GM23338 (cell line): ENCODE data around the gene PYGB. TPM values are rescaled to one million over a fixed set of nuclear protein-coding genes. Genes with fewer than 3 reads are reported as not detected.

Experiments used
- ATAC-seq: fragments of 200-7000 bp; cut with Tn5 transposase; 3 replicates; pipeline ENCODE4 v1.9.1; 2020
- DNase-seq: peaks from one replicate; pipeline ENCODE4 v3.0.0-alpha.2; 2015; ENCODE audit warnings: low spot score
- H2AFZ ChIP-seq: fragments of 200-600 bp; sonication (generic); 2 replicates; pipeline ENCODE4 v1.8.0; 2016; ENCODE audit warnings: antibody characterized with exemption, mild to moderate bottlenecking, moderate library complexity
- H3F3A ChIP-seq: fragments of 200-600 bp; sonication (generic); replicated peaks from 2 replicates; pipeline ENCODE4 v1.8.0; 2017; ENCODE audit warnings: antibody characterized with exemption, mixed run types, low read depth
- H3K27ac ChIP-seq: fragments of 200-600 bp; sonication (generic); 2 replicates; pipeline ENCODE4 v1.6.1; 2016; ENCODE audit warnings: low read depth
- H3K27me3 ChIP-seq: fragments of 200-600 bp; sonication (generic); 2 replicates; pipeline ENCODE4 v1.8.0; 2016; ENCODE audit warnings: mild to moderate bottlenecking, mixed run types, moderate library complexity; ENCODE audit not compliant: insufficient read depth
- H3K36me3 ChIP-seq: fragments of 200-600 bp; sonication (generic); 2 replicates; pipeline ENCODE4 v1.8.0; 2016; ENCODE audit warnings: mild to moderate bottlenecking; ENCODE audit not compliant: insufficient read depth
- H3K4me1 ChIP-seq: fragments of 200-600 bp; sonication (generic); 2 replicates; pipeline ENCODE4 v1.8.0; 2016; ENCODE audit warnings: mild to moderate bottlenecking, moderate library complexity; ENCODE audit not compliant: insufficient read depth
- H3K4me2 ChIP-seq: fragments of 200-600 bp; sonication (generic); 2 replicates; pipeline ENCODE4 v1.7.1; 2017; ENCODE audit warnings: mixed run types
- H3K4me3 ChIP-seq: fragments of 200-600 bp; sonication (generic); 2 replicates; pipeline ENCODE4 v1.6.1; 2016; ENCODE audit warnings: mixed run types
- H3K79me2 ChIP-seq: fragments of 200-600 bp; sonication (generic); replicated peaks from 2 replicates; pipeline ENCODE4 v1.8.0; 2017; ENCODE audit warnings: mild to moderate bottlenecking; ENCODE audit not compliant: insufficient read depth
- H3K9me2 ChIP-seq: fragments of 200-600 bp; sonication (generic); 2 replicates; pipeline ENCODE4 v1.8.0; 2017; ENCODE audit not compliant: insufficient read depth
- H4K20me1 ChIP-seq: fragments of 200-600 bp; sonication (generic); replicated peaks from 2 replicates; pipeline ENCODE4 v1.8.0; 2017; ENCODE audit warnings: mild to moderate bottlenecking; ENCODE audit not compliant: insufficient read depth
- H3K27ac Mint-ChIP-seq: 2 replicates; pipeline ENCODE4 v1.8.0; 2020; ENCODE audit warnings: inconsistent platforms, mild to moderate bottlenecking, moderate library complexity, mixed read lengths
- H3K27me3 Mint-ChIP-seq: 3 replicates; pipeline ENCODE4 v1.8.0; 2022; ENCODE audit warnings: low read depth, mild to moderate bottlenecking, moderate library complexity, mixed read lengths, inconsistent platforms; ENCODE audit not compliant: insufficient read depth, poor library complexity
- H3K36me3 Mint-ChIP-seq: 3 replicates; pipeline ENCODE4 v1.8.0; 2021; ENCODE audit warnings: low read depth, mild to moderate bottlenecking, inconsistent platforms, moderate library complexity, mixed read lengths
- H3K4me1 Mint-ChIP-seq: 3 replicates; pipeline ENCODE4 v1.8.0; 2020; ENCODE audit warnings: mild to moderate bottlenecking, inconsistent platforms, mixed read lengths
- H3K4me3 Mint-ChIP-seq: 3 replicates; pipeline ENCODE4 v1.8.0; 2021; ENCODE audit warnings: moderate library complexity, mild to moderate bottlenecking, inconsistent platforms, mixed read lengths
- H3K9me3 Mint-ChIP-seq: 3 replicates; pipeline ENCODE4 v1.8.0; 2020; ENCODE audit warnings: moderate library complexity, mild to moderate bottlenecking, inconsistent platforms, mixed read lengths
- CREB1 ChIP-seq: fragments of 250-450 bp; sonication (Bioruptor Pico); IDR thresholded peaks from 2 replicates; pipeline ENCODE4 v1.5.0; 2020; ENCODE audit warnings: low read depth, mild to moderate bottlenecking, moderate library complexity
- EZH2 ChIP-seq: fragments of 200-600 bp; sonication (generic); IDR thresholded peaks from one replicate; pipeline ENCODE4 v1.8.0; 2017; ENCODE audit warnings: antibody characterized with exemption, mild to moderate bottlenecking, low read depth; ENCODE audit not compliant: unreplicated experiment
- POLR2AphosphoS5 ChIP-seq: IDR thresholded peaks from 2 replicates; pipeline ENCODE4 v1.6.1; 2016; ENCODE audit warnings: antibody characterized with exemption, low read depth
- REST ChIP-seq: IDR thresholded peaks from one replicate; pipeline ENCODE4 v1.6.1; 2018; ENCODE audit warnings: antibody characterized with exemption; ENCODE audit not compliant: unreplicated experiment
- ZNF114 ChIP-seq: fragments of 250-450 bp; sonication (Bioruptor Pico); IDR thresholded peaks from 2 replicates; pipeline ENCODE4 v1.5.0; 2020; ENCODE audit warnings: mild to moderate bottlenecking, moderate library complexity
- ZNF331 ChIP-seq: fragments of 250-450 bp; sonication (Bioruptor Pico); IDR thresholded peaks from 2 replicates; pipeline ENCODE4 v1.5.0; 2020; ENCODE audit warnings: low read depth, mild to moderate bottlenecking, moderate library complexity
- ZNF462 ChIP-seq: fragments of 250-450 bp; sonication (Bioruptor Pico); IDR thresholded peaks from 2 replicates; pipeline ENCODE4 v1.5.0; 2020; ENCODE audit warnings: mild to moderate bottlenecking, moderate library complexity
- polyA plus RNA-seq: library from polyadenylated mRNA; unstranded; fragments of >200 nt; fragmentation: Nextera tagmentation; extraction: Ambion mirVana; gene quantifications from 2 replicates; pipeline ENCODE4 v1.2.1, GENCODE V29; 2016
- total RNA-seq: library from RNA; depleted of rRNA; stranded (reverse); fragments of >200 nt; shearing (Covaris generic); gene quantifications from 2 replicates; pipeline ENCODE4 v1.2.3, GENCODE V29; 2014
- TF ChIP-seq, protein P1 (sequence below), 2 experiments: fragments of 200-600 bp in 1 of 2; sonication (generic) in 1 of 2; conservative IDR thresholded peaks; 2 replicates each; pipeline versions ENCODE4 v1.5.1 to v1.6.1; 2016 to 2017; ENCODE audit warnings: antibody characterized with exemption in 2 of 2, low read depth in 2 of 2, mild to moderate bottlenecking in 2 of 2, moderate library complexity in 1 of 2

Gene PYGB
- total and polyA plus RNA-seq, 2 experiments from 2014 or later, result 15.6 to 64.0 TPM

GRCh38 chr20:25271486-25272222 lies 23.8 kb downstream of the PYGB start:
- no peaks in the 10 kb centered on the region for H3K27me3 ChIP-seq
- DNase-seq (no peak), ATAC-seq (no peak)
- H4K20me1 ChIP-seq, result peaks cover 2% of the 10 kb centered on the region; the same call in 1 of the 2 replicates
- no peaks in the 10 kb centered on the region; the same call in 1 of the 2 replicates for H3K36me3 ChIP-seq
- Mint-ChIP-seq H3K9me3 (no peaks in the 10 kb centered on the region), H3K4me1 (no peaks in the 10 kb centered on the region), H3K4me3 (no peak overlapping the region), H3K27ac (no peak overlapping the region), H3K27me3 (peaks cover 17% of the 10 kb centered on the region), H3K36me3 (peaks cover 24% of the 10 kb centered on the region)
- H3K27ac ChIP-seq, result no peak overlapping the region
- no peak overlapping the region for H2AFZ ChIP-seq
- no peaks in the 10 kb centered on the region for H3K4me1 ChIP-seq
- H3K79me2 ChIP-seq, result no peaks in the 10 kb centered on the region
- H3K4me3 ChIP-seq, result no peak overlapping the region
- H3K9me2 ChIP-seq, result no peaks in the 10 kb centered on the region
- no peak overlapping the region for H3K4me2 ChIP-seq
- TF ChIP-seq EZH2 (no peak), ZNF114 (CRISPR knock-in tag) (no peak), POLR2AphosphoS5 (no peak), CREB1 (no peak), REST (no peak)
- H3F3A ChIP-seq, result no peaks in the 10 kb centered on the region

- H3K4me1 Mint-ChIP-seq, result no peaks in the 10 kb centered on the region
- no peak overlapping the region for H3K4me2 ChIP-seq
- no peak overlapping the region for H3K27ac Mint-ChIP-seq
- H2AFZ ChIP-seq, result no peak overlapping the region
- H3K36me3 Mint-ChIP-seq, result peaks cover 31% of the 10 kb centered on the region
- no peaks in the 10 kb centered on the region for H3K4me1 ChIP-seq
- peaks cover 17% of the 10 kb centered on the region for H3K27me3 Mint-ChIP-seq
- H4K20me1 ChIP-seq, result peaks cover 2% of the 10 kb centered on the region; the same call in 1 of the 2 replicates
- H3K27ac ChIP-seq, result no peak overlapping the region
- no peak for DNase-seq
- H3K9me3 Mint-ChIP-seq, result no peaks in the 10 kb centered on the region
- H3K36me3 ChIP-seq, result no peaks in the 10 kb centered on the region; the same call in 1 of the 2 replicates
- H3K4me3 ChIP-seq, result no peak overlapping the region
- no peak overlapping the region for H3K4me3 Mint-ChIP-seq
- no peak for ATAC-seq
- H3F3A ChIP-seq, result no peaks in the 10 kb centered on the region
- H3K9me2 ChIP-seq, result no peaks in the 10 kb centered on the region
- no peaks in the 10 kb centered on the region for H3K79me2 ChIP-seq
- no peaks in the 10 kb centered on the region for H3K27me3 ChIP-seq
- TF ChIP-seq, protein P1, sequence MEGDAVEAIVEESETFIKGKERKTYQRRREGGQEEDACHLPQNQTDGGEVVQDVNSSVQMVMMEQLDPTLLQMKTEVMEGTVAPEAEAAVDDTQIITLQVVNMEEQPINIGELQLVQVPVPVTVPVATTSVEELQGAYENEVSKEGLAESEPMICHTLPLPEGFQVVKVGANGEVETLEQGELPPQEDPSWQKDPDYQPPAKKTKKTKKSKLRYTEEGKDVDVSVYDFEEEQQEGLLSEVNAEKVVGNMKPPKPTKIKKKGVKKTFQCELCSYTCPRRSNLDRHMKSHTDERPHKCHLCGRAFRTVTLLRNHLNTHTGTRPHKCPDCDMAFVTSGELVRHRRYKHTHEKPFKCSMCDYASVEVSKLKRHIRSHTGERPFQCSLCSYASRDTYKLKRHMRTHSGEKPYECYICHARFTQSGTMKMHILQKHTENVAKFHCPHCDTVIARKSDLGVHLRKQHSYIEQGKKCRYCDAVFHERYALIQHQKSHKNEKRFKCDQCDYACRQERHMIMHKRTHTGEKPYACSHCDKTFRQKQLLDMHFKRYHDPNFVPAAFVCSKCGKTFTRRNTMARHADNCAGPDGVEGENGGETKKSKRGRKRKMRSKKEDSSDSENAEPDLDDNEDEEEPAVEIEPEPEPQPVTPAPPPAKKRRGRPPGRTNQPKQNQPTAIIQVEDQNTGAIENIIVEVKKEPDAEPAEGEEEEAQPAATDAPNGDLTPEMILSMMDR (conservative IDR thresholded peaks at IDR 0.05; ENCODE audit: low read depth in 2 of 2), result no peak
- TF ChIP-seq ZNF462 (CRISPR knock-in tag) (no peak), ZNF331 (no peak)
Observed at GRCh38 chr20:25272223-25273000, 24.5 kb downstream of the PYGB start.
